AG09319 (cell line): Measurements from ENCODE around the gene TSPAN4.

ENCODE experiments used
- DNase-seq: peaks from one replicate; pipeline ENCODE4 v3.0.0-alpha.2; 2010; ENCODE audit warnings: low read depth; ENCODE audit errors: extremely low read depth
- TF ChIP-seq, protein P1 (sequence below): IDR thresholded peaks from 2 replicates; pipeline ENCODE4 v1.5.1; 2011; ENCODE audit warnings: low read depth, mild to moderate bottlenecking, inconsistent platforms, low read length, moderate library complexity

TSPAN4 gene

GRCh38 chr11:856397-856796 is 13.7 kb downstream of the TSPAN4 start:
- TF ChIP-seq, protein P1, sequence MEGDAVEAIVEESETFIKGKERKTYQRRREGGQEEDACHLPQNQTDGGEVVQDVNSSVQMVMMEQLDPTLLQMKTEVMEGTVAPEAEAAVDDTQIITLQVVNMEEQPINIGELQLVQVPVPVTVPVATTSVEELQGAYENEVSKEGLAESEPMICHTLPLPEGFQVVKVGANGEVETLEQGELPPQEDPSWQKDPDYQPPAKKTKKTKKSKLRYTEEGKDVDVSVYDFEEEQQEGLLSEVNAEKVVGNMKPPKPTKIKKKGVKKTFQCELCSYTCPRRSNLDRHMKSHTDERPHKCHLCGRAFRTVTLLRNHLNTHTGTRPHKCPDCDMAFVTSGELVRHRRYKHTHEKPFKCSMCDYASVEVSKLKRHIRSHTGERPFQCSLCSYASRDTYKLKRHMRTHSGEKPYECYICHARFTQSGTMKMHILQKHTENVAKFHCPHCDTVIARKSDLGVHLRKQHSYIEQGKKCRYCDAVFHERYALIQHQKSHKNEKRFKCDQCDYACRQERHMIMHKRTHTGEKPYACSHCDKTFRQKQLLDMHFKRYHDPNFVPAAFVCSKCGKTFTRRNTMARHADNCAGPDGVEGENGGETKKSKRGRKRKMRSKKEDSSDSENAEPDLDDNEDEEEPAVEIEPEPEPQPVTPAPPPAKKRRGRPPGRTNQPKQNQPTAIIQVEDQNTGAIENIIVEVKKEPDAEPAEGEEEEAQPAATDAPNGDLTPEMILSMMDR, result no peak
- DNase-seq, result no peak

GRCh38 chr11:858053-858761 is 15.6 kb downstream of the TSPAN4 start:
- TF ChIP-seq, protein P1, result no peak
- no peak for DNase-seq

DNA sequence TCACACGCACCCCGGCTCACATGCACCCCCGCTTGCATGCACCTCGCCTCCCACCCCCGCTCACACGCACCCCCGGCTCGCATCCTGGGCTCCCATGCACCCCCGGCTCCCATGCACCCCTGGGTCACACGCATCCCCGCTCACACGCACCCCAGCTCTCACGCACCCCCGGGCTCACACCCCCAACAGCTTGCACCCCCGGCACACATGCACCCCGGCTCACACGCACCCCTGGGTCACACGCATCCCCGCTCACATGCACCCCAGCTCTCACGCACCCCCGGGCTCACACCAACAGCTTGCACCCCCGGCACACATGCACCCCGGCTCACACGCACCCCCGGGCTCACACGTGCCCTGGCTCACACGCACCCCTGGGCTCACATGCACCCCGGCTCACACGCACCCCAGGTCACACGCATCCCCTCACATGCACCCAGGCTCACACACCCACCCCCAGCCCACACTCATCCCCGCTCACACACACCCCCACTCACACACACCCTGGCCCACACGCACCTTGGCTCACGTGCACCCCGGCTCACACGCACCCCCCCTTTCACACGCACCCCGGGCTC is 16.2 kb downstream of the TSPAN4 start:
- no peak for DNase-seq
- TF ChIP-seq, protein P1, result no peak

- DNase-seq, result peak; percentile 41
- TF ChIP-seq, protein P1, result no peak
Measured at GRCh38 chr11:859394-860131, 16.9 kb downstream of the TSPAN4 start.

GRCh38 chr11:860234-861104 is 17.8 kb downstream of the TSPAN4 start:
- TF ChIP-seq, protein P1, result no peak
- DNase-seq, result no peak

DNA sequence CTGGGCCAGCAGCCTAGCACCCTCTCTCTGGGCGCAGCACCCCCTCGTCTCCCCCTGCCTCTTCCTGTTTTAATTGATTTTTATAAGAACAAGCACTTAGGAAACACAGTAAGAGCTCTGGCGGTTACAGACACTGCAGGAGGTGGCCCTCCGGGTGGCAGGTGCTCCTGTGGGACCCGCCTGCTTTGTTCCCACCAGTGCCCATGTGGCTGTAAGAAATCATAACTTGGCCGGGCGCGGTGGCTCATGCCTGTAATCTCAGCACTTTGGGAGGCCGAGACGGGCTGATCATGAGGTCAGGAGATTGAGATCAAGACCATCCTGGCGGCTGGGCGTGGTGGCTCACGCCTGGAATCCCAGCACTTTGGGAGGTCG is 18.4 kb downstream of the TSPAN4 start:
- TF ChIP-seq, protein P1, result no peak
- DNase-seq, result no peak
